ENCODE results near the gene RPH3AL.

The RPH3AL gene

GRCh38 chr17:348692-349425, 3.7 kb downstream of the RPH3AL start:
- H3K4me1 ChIP-seq (ENCODE audit: control insufficient read depth, low read depth, low read length), result no peaks in the 10 kb centered on the region
- H2AK5ac ChIP-seq (ENCODE audit: low read length), result no peak overlapping the region
- no peak overlapping the region for H3K27ac ChIP-seq (ENCODE audit: low read depth, low read length)
- no peak overlapping the region for H3K4me2 ChIP-seq (ENCODE audit: low read length)
- H4K8ac ChIP-seq (ENCODE audit: low read depth, low read length), result no peak overlapping the region
- H4K5ac ChIP-seq (ENCODE audit: low read length), result no peak overlapping the region
- no peak for DNase-seq
- H3K23ac ChIP-seq (ENCODE audit: low read length), result no peak overlapping the region
- WGBS (ENCODE audit: extremely low coverage, insufficient coverage, low lambda C conversion rate), result no CpG with 5 or more reads among the region's 12 CpGs
- H3K4ac ChIP-seq (ENCODE audit: low read depth, low read length), result no peak overlapping the region
- no peak overlapping the region for H2BK15ac ChIP-seq (replicated peaks; ENCODE audit: low read depth)
- no peaks in the 10 kb centered on the region for H3K36me3 ChIP-seq (ENCODE audit: control insufficient read depth, insufficient read depth, low read length)
- H3K56ac ChIP-seq (ENCODE audit: low read length), result no peak overlapping the region
- H2BK5ac ChIP-seq (ENCODE audit: low read length), result no peak overlapping the region
- no peaks in the 10 kb centered on the region for H3K79me2 ChIP-seq (ENCODE audit: control insufficient read depth, insufficient read depth, low read length)
- no peak overlapping the region for H3K4me3 ChIP-seq (ENCODE audit: low read length)
- no peak overlapping the region for H3K9ac ChIP-seq (ENCODE audit: low read length)
- no peak overlapping the region for H2BK120ac ChIP-seq (ENCODE audit: low read depth, low read length)
- H3K18ac ChIP-seq (ENCODE audit: low read length), result no peak overlapping the region
- no peaks in the 10 kb centered on the region for H3K27me3 ChIP-seq (ENCODE audit: insufficient read depth, low read length, poor library complexity)
- no peaks in the 10 kb centered on the region for H3K79me1 ChIP-seq (ENCODE audit: low read length)

- Histone ChIP-seq H3K27ac (ENCODE audit: low read depth, low read length) (no peak overlapping the region), H3K9ac (ENCODE audit: low read length) (no peak overlapping the region), H3K4me1 (ENCODE audit: control insufficient read depth, low read depth, low read length) (no peaks in the 10 kb centered on the region), H3K18ac (ENCODE audit: low read length) (no peak overlapping the region), H3K4me2 (ENCODE audit: low read length) (no peak overlapping the region), H2AK5ac (ENCODE audit: low read length) (no peak overlapping the region), H3K36me3 (ENCODE audit: control insufficient read depth, insufficient read depth, low read length) (no peaks in the 10 kb centered on the region), H3K4me3 (ENCODE audit: low read length) (no peak overlapping the region), H3K79me2 (ENCODE audit: control insufficient read depth, insufficient read depth, low read length) (no peaks in the 10 kb centered on the region), H3K56ac (ENCODE audit: low read length) (no peak overlapping the region), H4K8ac (ENCODE audit: low read depth, low read length) (no peak overlapping the region), H2BK15ac (replicated peaks; ENCODE audit: low read depth) (no peak overlapping the region), H2BK120ac (ENCODE audit: low read depth, low read length) (no peak overlapping the region), H3K79me1 (ENCODE audit: low read length) (no peaks in the 10 kb centered on the region), H3K27me3 (ENCODE audit: insufficient read depth, low read length, poor library complexity) (no peaks in the 10 kb centered on the region), H3K23ac (ENCODE audit: low read length) (no peak overlapping the region), H4K5ac (ENCODE audit: low read length) (no peak overlapping the region), H2BK5ac (ENCODE audit: low read length) (no peak overlapping the region), H3K4ac (ENCODE audit: low read depth, low read length) (no peak overlapping the region)
- no peak for DNase-seq
- no CpG with 5 or more reads among the region's 2 CpGs for WGBS (ENCODE audit: extremely low coverage, insufficient coverage, low lambda C conversion rate)
These were observed 4.6 kb downstream of the RPH3AL start for GRCh38 chr17:348012-348411.

- H4K5ac ChIP-seq (ENCODE audit: low read length), result no peak overlapping the region
- no peak overlapping the region for H3K9ac ChIP-seq (ENCODE audit: low read length)
- H3K4me1 ChIP-seq (ENCODE audit: control insufficient read depth, low read depth, low read length), result no peaks in the 10 kb centered on the region
- no peak for DNase-seq
- no peak overlapping the region for H4K8ac ChIP-seq (ENCODE audit: low read depth, low read length)
- H3K4ac ChIP-seq (ENCODE audit: low read depth, low read length), result no peak overlapping the region
- H3K36me3 ChIP-seq (ENCODE audit: control insufficient read depth, insufficient read depth, low read length), result no peaks in the 10 kb centered on the region
- H3K79me2 ChIP-seq (ENCODE audit: control insufficient read depth, insufficient read depth, low read length), result no peaks in the 10 kb centered on the region
- no CpG with 5 or more reads among the region's 5 CpGs for WGBS (ENCODE audit: extremely low coverage, insufficient coverage, low lambda C conversion rate)
- no peak overlapping the region for H3K4me3 ChIP-seq (ENCODE audit: low read length)
- no peak overlapping the region for H3K23ac ChIP-seq (ENCODE audit: low read length)
- no peak overlapping the region for H2AK5ac ChIP-seq (ENCODE audit: low read length)
- no peak overlapping the region for H3K27ac ChIP-seq (ENCODE audit: low read depth, low read length)
- H3K79me1 ChIP-seq (ENCODE audit: low read length), result no peaks in the 10 kb centered on the region
- H3K18ac ChIP-seq (ENCODE audit: low read length), result no peak overlapping the region
- no peaks in the 10 kb centered on the region for H3K27me3 ChIP-seq (ENCODE audit: insufficient read depth, low read length, poor library complexity)
- no peak overlapping the region for H2BK120ac ChIP-seq (ENCODE audit: low read depth, low read length)
- H2BK15ac ChIP-seq (replicated peaks; ENCODE audit: low read depth), result no peak overlapping the region
- H3K56ac ChIP-seq (ENCODE audit: low read length), result no peak overlapping the region
- no peak overlapping the region for H3K4me2 ChIP-seq (ENCODE audit: low read length)
- H2BK5ac ChIP-seq (ENCODE audit: low read length), result no peak overlapping the region
These were observed 5.2 kb downstream of the RPH3AL start for GRCh38 chr17:347309-347899.

GRCh38 chr17:345992-346785, 6.4 kb downstream of the RPH3AL start:
- H2BK5ac ChIP-seq (ENCODE audit: low read length), result no peak overlapping the region

GRCh38 chr17:345261-345660, 7.3 kb downstream of the RPH3AL start:
- H3K79me2 ChIP-seq (ENCODE audit: control insufficient read depth, insufficient read depth, low read length), result no peaks in the 10 kb centered on the region
- no peaks in the 10 kb centered on the region for H3K4me1 ChIP-seq (ENCODE audit: control insufficient read depth, low read depth, low read length)
- H3K18ac ChIP-seq (ENCODE audit: low read length), result no peak overlapping the region
- H3K23ac ChIP-seq (ENCODE audit: low read length), result no peak overlapping the region
- H3K4me2 ChIP-seq (ENCODE audit: low read length), result no peak overlapping the region
- no peak for DNase-seq
- no peaks in the 10 kb centered on the region for H3K36me3 ChIP-seq (ENCODE audit: control insufficient read depth, insufficient read depth, low read length)
- no peak overlapping the region for H4K5ac ChIP-seq (ENCODE audit: low read length)
- no peak overlapping the region for H4K8ac ChIP-seq (ENCODE audit: low read depth, low read length)
- H2BK120ac ChIP-seq (ENCODE audit: low read depth, low read length), result no peak overlapping the region
- H2BK15ac ChIP-seq (replicated peaks; ENCODE audit: low read depth), result no peak overlapping the region
- WGBS (ENCODE audit: extremely low coverage, insufficient coverage, low lambda C conversion rate), result no CpG with 5 or more reads among the region's 5 CpGs
- no peak overlapping the region for H3K4ac ChIP-seq (ENCODE audit: low read depth, low read length)
- H3K9ac ChIP-seq (ENCODE audit: low read length), result no peak overlapping the region
- H2BK5ac ChIP-seq (ENCODE audit: low read length), result no peak overlapping the region
- H3K4me3 ChIP-seq (ENCODE audit: low read length), result no peak overlapping the region
- H2AK5ac ChIP-seq (ENCODE audit: low read length), result no peak overlapping the region
- no peaks in the 10 kb centered on the region for H3K27me3 ChIP-seq (ENCODE audit: insufficient read depth, low read length, poor library complexity)
- no peak overlapping the region for H3K27ac ChIP-seq (ENCODE audit: low read depth, low read length)
- no peak overlapping the region for H3K56ac ChIP-seq (ENCODE audit: low read length)
- H3K79me1 ChIP-seq (ENCODE audit: low read length), result no peaks in the 10 kb centered on the region

More at GRCh38 chr17:345992-346785, 6.4 kb downstream of the RPH3AL start:
- no peaks in the 10 kb centered on the region for H3K79me1 ChIP-seq (ENCODE audit: low read length)
- H3K4me1 ChIP-seq (ENCODE audit: control insufficient read depth, low read depth, low read length), result no peaks in the 10 kb centered on the region
- no peak overlapping the region for H2BK120ac ChIP-seq (ENCODE audit: low read depth, low read length)
- H3K27me3 ChIP-seq (ENCODE audit: insufficient read depth, low read length, poor library complexity), result no peaks in the 10 kb centered on the region
- no peak overlapping the region for H4K8ac ChIP-seq (ENCODE audit: low read depth, low read length)
- no peak overlapping the region for H3K18ac ChIP-seq (ENCODE audit: low read length)
- no peak overlapping the region for H3K4ac ChIP-seq (ENCODE audit: low read depth, low read length)
- H3K9ac ChIP-seq (ENCODE audit: low read length), result no peak overlapping the region
- no peak overlapping the region for H2AK5ac ChIP-seq (ENCODE audit: low read length)
- no peak overlapping the region for H3K23ac ChIP-seq (ENCODE audit: low read length)
- no peak overlapping the region for H3K4me2 ChIP-seq (ENCODE audit: low read length)
- H3K56ac ChIP-seq (ENCODE audit: low read length), result no peak overlapping the region
- H2BK15ac ChIP-seq (replicated peaks; ENCODE audit: low read depth), result no peak overlapping the region
- H4K5ac ChIP-seq (ENCODE audit: low read length), result no peak overlapping the region
- H3K27ac ChIP-seq (ENCODE audit: low read depth, low read length), result no peak overlapping the region
- no CpG with 5 or more reads among the region's 12 CpGs for WGBS (ENCODE audit: extremely low coverage, insufficient coverage, low lambda C conversion rate)
- no peaks in the 10 kb centered on the region for H3K36me3 ChIP-seq (ENCODE audit: control insufficient read depth, insufficient read depth, low read length)
- H3K4me3 ChIP-seq (ENCODE audit: low read length), result no peak overlapping the region
- H3K79me2 ChIP-seq (ENCODE audit: control insufficient read depth, insufficient read depth, low read length), result no peaks in the 10 kb centered on the region
- no peak for DNase-seq
